Measurements from ENCODE around the gene NACC2.

The NACC2 gene

DNA sequence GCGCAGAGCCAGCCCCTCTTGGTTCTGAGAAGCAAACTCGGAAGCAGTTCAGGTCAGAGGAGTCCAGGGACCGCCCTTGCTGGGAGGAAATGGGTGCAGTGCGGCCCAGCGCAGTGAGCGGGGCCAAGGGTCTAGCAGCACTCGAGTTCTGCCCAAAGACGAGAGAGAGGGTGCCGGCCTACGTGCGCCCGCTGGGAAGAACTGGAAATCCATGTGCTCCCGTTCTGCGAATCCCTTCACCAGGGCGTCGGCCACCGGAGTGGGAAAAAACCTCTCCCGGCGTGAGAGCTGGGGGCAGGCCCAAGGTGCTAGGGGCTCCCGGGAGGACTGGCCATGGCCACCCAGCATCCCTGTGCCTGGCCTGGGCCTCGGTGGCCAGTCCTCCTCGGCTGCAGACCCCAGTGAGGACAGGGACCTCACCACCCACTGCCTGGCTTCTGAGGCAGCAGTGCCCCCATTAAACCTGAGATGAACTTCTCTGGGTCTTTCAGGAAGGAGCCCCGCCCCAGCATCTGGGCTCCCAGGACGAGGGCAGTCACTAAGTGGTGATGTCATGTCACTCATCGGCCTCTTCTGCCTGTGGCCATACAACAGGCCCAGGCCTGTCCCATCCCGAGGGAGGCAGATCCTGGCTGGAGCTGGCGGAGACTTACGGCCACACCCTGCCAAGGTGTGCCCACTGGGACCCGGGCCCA is 13.0 kb upstream of the NACC2 start (continued):
- TF ChIP-seq ZNF623 (tag by site-specific recombination; IDR thresholded peaks at IDR 0.05) (no peak), ZNF155 (tag by site-specific recombination; IDR thresholded peaks at IDR 0.05) (no peak), ZNF621 (tag by site-specific recombination; IDR thresholded peaks at IDR 0.05) (no peak), MYNN (tag by site-specific recombination; IDR thresholded peaks at IDR 0.05; ENCODE audit: borderline replicate concordance) (no peak), ZNF292 (tag by site-specific recombination; IDR thresholded peaks at IDR 0.05; ENCODE audit: borderline replicate concordance, low read depth) (no peak), YY1 (tag by site-specific recombination; IDR thresholded peaks at IDR 0.05) (no peak), ZNF19 (tag by site-specific recombination; IDR thresholded peaks at IDR 0.05; ENCODE audit: low read depth) (no peak), ZNF121 (tag by site-specific recombination; IDR thresholded peaks at IDR 0.05) (no peak), ZNF175 (tag by site-specific recombination; IDR thresholded peaks at IDR 0.05) (no peak), ZSCAN23 (tag by site-specific recombination; IDR thresholded peaks at IDR 0.05) (no peak), KLF9 (tag by site-specific recombination; IDR thresholded peaks at IDR 0.05; ENCODE audit: low read depth) (peak; percentile 40; the same call in 1 of the 2 replicates), ZBTB8A (tag by site-specific recombination; IDR thresholded peaks at IDR 0.05) (peak; percentile 86), ZBTB17 (tag by site-specific recombination; IDR thresholded peaks at IDR 0.05) (peak; percentile 97), ZSCAN30 (tag by site-specific recombination; IDR thresholded peaks at IDR 0.05) (peak; percentile 47; the same call in 1 of the 2 replicates), HOXD13 (CRISPR knock-in tag; IDR thresholded peaks at IDR 0.05; ENCODE audit: borderline replicate concordance) (no peak), ZBTB7A (tag by site-specific recombination; IDR thresholded peaks at IDR 0.05; ENCODE audit: low read depth) (no peak), ZNF423 (tag by site-specific recombination; IDR thresholded peaks at IDR 0.05) (0 out of 2 replicates have a peak, but pooled peaks have one; percentile 45), KLF16 (tag by site-specific recombination; IDR thresholded peaks at IDR 0.05) (no peak), ZBTB48 (tag by site-specific recombination; IDR thresholded peaks at IDR 0.05) (no peak; the same call in 1 of the 2 replicates), ZNF157 (tag by site-specific recombination; IDR thresholded peaks at IDR 0.05) (no peak), ZNF221 (tag by site-specific recombination; IDR thresholded peaks at IDR 0.05; ENCODE audit: borderline replicate concordance) (no peak), ZNF354C (tag by site-specific recombination; IDR thresholded peaks at IDR 0.05; ENCODE audit: borderline replicate concordance, low read depth) (no peak), PRDM1 (tag by site-specific recombination; IDR thresholded peaks at IDR 0.05) (no peak), ZFP3 (tag by site-specific recombination; IDR thresholded peaks at IDR 0.05; ENCODE audit: low read depth) (no peak), ZNF670 (tag by site-specific recombination; IDR thresholded peaks at IDR 0.05; ENCODE audit: low read depth) (no peak), GLIS1 (tag by site-specific recombination; IDR thresholded peaks at IDR 0.05) (peak; percentile 87)
- TF ChIP-seq, protein P1, sequence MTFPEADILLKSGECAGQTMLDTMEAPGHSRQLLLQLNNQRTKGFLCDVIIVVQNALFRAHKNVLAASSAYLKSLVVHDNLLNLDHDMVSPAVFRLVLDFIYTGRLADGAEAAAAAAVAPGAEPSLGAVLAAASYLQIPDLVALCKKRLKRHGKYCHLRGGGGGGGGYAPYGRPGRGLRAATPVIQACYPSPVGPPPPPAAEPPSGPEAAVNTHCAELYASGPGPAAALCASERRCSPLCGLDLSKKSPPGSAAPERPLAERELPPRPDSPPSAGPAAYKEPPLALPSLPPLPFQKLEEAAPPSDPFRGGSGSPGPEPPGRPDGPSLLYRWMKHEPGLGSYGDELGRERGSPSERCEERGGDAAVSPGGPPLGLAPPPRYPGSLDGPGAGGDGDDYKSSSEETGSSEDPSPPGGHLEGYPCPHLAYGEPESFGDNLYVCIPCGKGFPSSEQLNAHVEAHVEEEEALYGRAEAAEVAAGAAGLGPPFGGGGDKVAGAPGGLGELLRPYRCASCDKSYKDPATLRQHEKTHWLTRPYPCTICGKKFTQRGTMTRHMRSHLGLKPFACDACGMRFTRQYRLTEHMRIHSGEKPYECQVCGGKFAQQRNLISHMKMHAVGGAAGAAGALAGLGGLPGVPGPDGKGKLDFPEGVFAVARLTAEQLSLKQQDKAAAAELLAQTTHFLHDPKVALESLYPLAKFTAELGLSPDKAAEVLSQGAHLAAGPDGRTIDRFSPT (tag by site-specific recombination; IDR thresholded peaks at IDR 0.05), result peak; percentile 77; the same call in 1 of the 2 replicates
- TF ChIP-seq, protein P2, sequence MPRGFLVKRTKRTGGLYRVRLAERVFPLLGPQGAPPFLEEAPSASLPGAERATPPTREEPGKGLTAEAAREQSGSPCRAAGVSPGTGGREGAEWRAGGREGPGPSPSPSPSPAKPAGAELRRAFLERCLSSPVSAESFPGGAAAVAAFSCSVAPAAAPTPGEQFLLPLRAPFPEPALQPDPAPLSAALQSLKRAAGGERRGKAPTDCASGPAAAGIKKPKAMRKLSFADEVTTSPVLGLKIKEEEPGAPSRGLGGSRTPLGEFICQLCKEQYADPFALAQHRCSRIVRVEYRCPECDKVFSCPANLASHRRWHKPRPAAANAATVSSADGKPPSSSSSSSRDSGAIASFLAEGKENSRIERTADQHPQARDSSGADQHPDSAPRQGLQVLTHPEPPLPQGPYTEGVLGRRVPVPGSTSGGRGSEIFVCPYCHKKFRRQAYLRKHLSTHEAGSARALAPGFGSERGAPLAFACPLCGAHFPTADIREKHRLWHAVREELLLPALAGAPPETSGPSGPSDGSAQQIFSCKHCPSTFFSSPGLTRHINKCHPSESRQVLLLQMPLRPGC (tag by site-specific recombination; IDR thresholded peaks at IDR 0.05), result peak; percentile 64
- TF ChIP-seq, protein P3, sequence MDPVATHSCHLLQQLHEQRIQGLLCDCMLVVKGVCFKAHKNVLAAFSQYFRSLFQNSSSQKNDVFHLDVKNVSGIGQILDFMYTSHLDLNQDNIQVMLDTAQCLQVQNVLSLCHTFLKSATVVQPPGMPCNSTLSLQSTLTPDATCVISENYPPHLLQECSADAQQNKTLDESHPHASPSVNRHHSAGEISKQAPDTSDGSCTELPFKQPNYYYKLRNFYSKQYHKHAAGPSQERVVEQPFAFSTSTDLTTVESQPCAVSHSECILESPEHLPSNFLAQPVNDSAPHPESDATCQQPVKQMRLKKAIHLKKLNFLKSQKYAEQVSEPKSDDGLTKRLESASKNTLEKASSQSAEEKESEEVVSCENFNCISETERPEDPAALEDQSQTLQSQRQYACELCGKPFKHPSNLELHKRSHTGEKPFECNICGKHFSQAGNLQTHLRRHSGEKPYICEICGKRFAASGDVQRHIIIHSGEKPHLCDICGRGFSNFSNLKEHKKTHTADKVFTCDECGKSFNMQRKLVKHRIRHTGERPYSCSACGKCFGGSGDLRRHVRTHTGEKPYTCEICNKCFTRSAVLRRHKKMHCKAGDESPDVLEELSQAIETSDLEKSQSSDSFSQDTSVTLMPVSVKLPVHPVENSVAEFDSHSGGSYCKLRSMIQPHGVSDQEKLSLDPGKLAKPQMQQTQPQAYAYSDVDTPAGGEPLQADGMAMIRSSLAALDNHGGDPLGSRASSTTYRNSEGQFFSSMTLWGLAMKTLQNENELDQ (tag by site-specific recombination; IDR thresholded peaks at IDR 0.05; ENCODE audit: low read depth), result no peak
- TF ChIP-seq, protein P4, sequence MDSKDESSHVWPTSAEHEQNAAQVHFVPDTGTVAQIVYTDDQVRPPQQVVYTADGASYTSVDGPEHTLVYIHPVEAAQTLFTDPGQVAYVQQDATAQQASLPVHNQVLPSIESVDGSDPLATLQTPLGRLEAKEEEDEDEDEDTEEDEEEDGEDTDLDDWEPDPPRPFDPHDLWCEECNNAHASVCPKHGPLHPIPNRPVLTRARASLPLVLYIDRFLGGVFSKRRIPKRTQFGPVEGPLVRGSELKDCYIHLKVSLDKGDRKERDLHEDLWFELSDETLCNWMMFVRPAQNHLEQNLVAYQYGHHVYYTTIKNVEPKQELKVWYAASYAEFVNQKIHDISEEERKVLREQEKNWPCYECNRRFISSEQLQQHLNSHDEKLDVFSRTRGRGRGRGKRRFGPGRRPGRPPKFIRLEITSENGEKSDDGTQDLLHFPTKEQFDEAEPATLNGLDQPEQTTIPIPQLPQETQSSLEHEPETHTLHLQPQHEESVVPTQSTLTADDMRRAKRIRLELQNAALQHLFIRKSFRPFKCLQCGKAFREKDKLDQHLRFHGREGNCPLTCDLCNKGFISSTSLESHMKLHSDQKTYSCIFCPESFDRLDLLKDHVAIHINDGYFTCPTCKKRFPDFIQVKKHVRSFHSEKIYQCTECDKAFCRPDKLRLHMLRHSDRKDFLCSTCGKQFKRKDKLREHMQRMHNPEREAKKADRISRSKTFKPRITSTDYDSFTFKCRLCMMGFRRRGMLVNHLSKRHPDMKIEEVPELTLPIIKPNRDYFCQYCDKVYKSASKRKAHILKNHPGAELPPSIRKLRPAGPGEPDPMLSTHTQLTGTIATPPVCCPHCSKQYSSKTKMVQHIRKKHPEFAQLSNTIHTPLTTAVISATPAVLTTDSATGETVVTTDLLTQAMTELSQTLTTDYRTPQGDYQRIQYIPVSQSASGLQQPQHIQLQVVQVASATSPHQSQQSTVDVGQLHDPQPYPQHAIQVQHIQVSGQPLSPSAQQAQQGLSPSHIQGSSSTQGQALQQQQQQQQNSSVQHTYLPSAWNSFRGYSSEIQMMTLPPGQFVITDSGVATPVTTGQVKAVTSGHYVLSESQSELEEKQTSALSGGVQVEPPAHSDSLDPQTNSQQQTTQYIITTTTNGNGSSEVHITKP (tag by site-specific recombination; IDR thresholded peaks at IDR 0.05), result peak; percentile 76

Data from HEK293 (cell line).